Activated B cell treated with CpG ODN at 0.5 μM for 24 hours (primary cell): ENCODE data around the gene BSDC1. TPM values are rescaled to one million over a fixed set of nuclear protein-coding genes. Genes with fewer than 3 reads are reported as not detected.

Source experiments
- ATAC-seq: fragments of 200-7000 bp; cut with Tn5 transposase; one replicate; pipeline ENCODE4 v1.10.0; 2021; ENCODE audit warnings: low read depth, mild to moderate bottlenecking, moderate library complexity
- CTCF ChIA-PET: fragments of 350-600 bp; sonication (Branson Sonifier 250); formaldehyde crosslinking; loops from one replicate; lab custom pipeline; 2021; ENCODE audit warnings: antibody characterized with exemption; lab: Charles Lee
- POLR2A ChIA-PET: fragments of 350-600 bp; sonication (Branson Sonifier 250); formaldehyde crosslinking; loops from one replicate; lab custom pipeline; 2021; ENCODE audit warnings: antibody characterized with exemption; lab: Charles Lee
- DNase-seq: peaks from one replicate; pipeline ENCODE4 v3.0.0; 2022
- H3K27ac Mint-ChIP-seq: one replicate; pipeline ENCODE4 v1.8.0; 2020; ENCODE audit warnings: mixed read lengths
- H3K27me3 Mint-ChIP-seq: one replicate; pipeline ENCODE4 v1.8.0; 2021; ENCODE audit warnings: mixed read lengths
- H3K36me3 Mint-ChIP-seq: one replicate; pipeline ENCODE4 v1.8.0; 2021; ENCODE audit warnings: low read depth, mixed read lengths
- H3K4me1 Mint-ChIP-seq: one replicate; pipeline ENCODE4 v1.8.0; 2021; ENCODE audit warnings: mixed read lengths
- H3K4me3 Mint-ChIP-seq: one replicate; pipeline ENCODE4 v1.8.0; 2020; ENCODE audit warnings: mild to moderate bottlenecking, mixed read lengths
- H3K9me3 Mint-ChIP-seq: one replicate; pipeline ENCODE4 v1.8.0; 2020; ENCODE audit warnings: mixed read lengths
- CTCF ChIP-seq: fragments of 200-600 bp; IDR thresholded peaks from one replicate; pipeline ENCODE4 v1.8.0; 2022; ENCODE audit warnings: antibody characterized with exemption, mild to moderate bottlenecking
- intact Hi-C: fragments of 100-400 bp; cut with micrococcal nuclease; formaldehyde crosslinking; loops from one replicate; pipeline ENCODE4 v1.15.1; 2024
- total RNA-seq: library from RNA; stranded (reverse); gene quantifications from 2 replicates; pipeline ENCODE4 v1.2.3, GENCODE V29; 2022

The BSDC1 gene
- total RNA-seq, 1 donor from 2014 or later, result 72.2 TPM

- Mint-ChIP-seq H3K4me3 (peak overlapping the region; percentile 100), H3K27me3 (no peaks in the 10 kb centered on the region), H3K36me3 (peaks cover 13% of the 10 kb centered on the region), H3K4me1 (peaks cover 27% of the 10 kb centered on the region), H3K9me3 (no peaks in the 10 kb centered on the region), H3K27ac (peak overlapping the region; percentile 98)
- no peak for TF ChIP-seq CTCF
- DNase-seq (no peak), ATAC-seq (no peak)
- CTCF ChIA-PET, result interaction anchor here (1.0 to 1.7 kb wide), 11 partner anchors 17 to 284 kb away, joined by 3 to 9 read pairs (median 4); partner anchors contain the start of gene MARCKSL1
- POLR2A ChIA-PET, result interaction anchor here (0.6 to 3.4 kb wide), 25 partner anchors 10 to 750 kb away, joined by 3 to 64 read pairs (median 5); partner anchors contain the start of genes EIF3I, HDAC1, IQCC and KPNA6
- intact Hi-C loops, result loop anchor here (1.0 to 2.0 kb wide), 9 partner anchors 44 to 323 kb away; partner anchors contain the start of genes EIF3I, HDAC1, KPNA6 and MARCKSL1
These were observed 720 bp upstream of the BSDC1 start for GRCh38 chr1:32394890-32395432.

GRCh38 chr1:32393832-32394140, 455 bp downstream of the BSDC1 start:
- ChIA-PET POLR2A (interaction anchor here (1.0 to 3.4 kb wide), 17 partner anchors 14 to 610 kb away, joined by 3 to 64 read pairs (median 5); partner anchors contain the start of genes EIF3I, HDAC1, IQCC and LCK), CTCF (interaction anchor here (0.7 to 1.7 kb wide), 6 partner anchors 34 to 283 kb away, joined by 3 to 9 read pairs (median 4); partner anchors contain the start of gene MARCKSL1)
- no peak for DNase-seq
- Mint-ChIP-seq H3K4me1 (peaks cover 27% of the 10 kb centered on the region), H3K9me3 (no peaks in the 10 kb centered on the region), H3K36me3 (peaks cover 13% of the 10 kb centered on the region), H3K27ac (peak overlapping the region; percentile 98), H3K4me3 (peak overlapping the region; percentile 100), H3K27me3 (no peaks in the 10 kb centered on the region)
- ATAC-seq, result peak; percentile 6
- no peak for TF ChIP-seq CTCF
- intact Hi-C loops, result loop anchor here (1.0 to 2.0 kb wide), 9 partner anchors 42 to 321 kb away; partner anchors contain the start of genes EIF3I, HDAC1, KPNA6 and MARCKSL1

GRCh38 chr1:32393136-32393535, 1.1 kb downstream of the BSDC1 start:
- intact Hi-C loops, result no loop called here
- ATAC-seq, result no peak
- no peak for TF ChIP-seq CTCF
- Mint-ChIP-seq H3K9me3 (no peaks in the 10 kb centered on the region), H3K4me1 (peaks cover 27% of the 10 kb centered on the region), H3K4me3 (peak overlapping the region; percentile 100), H3K27me3 (no peaks in the 10 kb centered on the region), H3K36me3 (peaks cover 13% of the 10 kb centered on the region), H3K27ac (no peak overlapping the region)
- ChIA-PET CTCF (interaction anchor here (1.5 to 1.6 kb wide), 2 partner anchors 33 to 57 kb away, joined by 5 to 9 read pairs; partner anchors contain the start of gene MARCKSL1), POLR2A (interaction anchor here (1.9 to 3.4 kb wide), 2 partner anchors 57 to 143 kb away, joined by 8 to 64 read pairs; partner anchors contain the start of genes LCK and MARCKSL1)
- DNase-seq, result no peak

- DNase-seq, result no peak
- H3K27ac Mint-ChIP-seq, result no peak overlapping the region
- POLR2A ChIA-PET, result interaction anchor here (3.4 kb wide), 1 partner anchor 56 kb away, joined by 64 read pairs; the partner anchor contains the start of gene MARCKSL1
- no peaks in the 10 kb centered on the region for H3K9me3 Mint-ChIP-seq
- H3K27me3 Mint-ChIP-seq, result no peaks in the 10 kb centered on the region
- intact Hi-C loops, result no loop called here
- H3K4me3 Mint-ChIP-seq, result peak overlapping the region; percentile 42
- no peak for ATAC-seq
- CTCF ChIA-PET, result no interaction called here
- peaks cover 18% of the 10 kb centered on the region for H3K36me3 Mint-ChIP-seq
- no peak for TF ChIP-seq CTCF
- peaks cover 27% of the 10 kb centered on the region for H3K4me1 Mint-ChIP-seq
These were observed 1.9 kb downstream of the BSDC1 start for GRCh38 chr1:32392325-32392724.
